GM18520 (cell line): ENCODE data around the gene BCAP31.
A peak's percentile ranks its signal among the peaks of the same experiment; 100 is the strongest.
"Not testable (repeated sequence)": the region's sequence is repeated elsewhere in the genome, so short reads cannot be mapped to it uniquely, and the experiment has no call there.

Source experiments
- ATAC-seq: cut with Tn5 transposase; IDR thresholded peaks from one replicate; pipeline ENCODE4 v1.9.1; 2021; ENCODE audit not compliant: unreplicated experiment

Gene BCAP31

DNA sequence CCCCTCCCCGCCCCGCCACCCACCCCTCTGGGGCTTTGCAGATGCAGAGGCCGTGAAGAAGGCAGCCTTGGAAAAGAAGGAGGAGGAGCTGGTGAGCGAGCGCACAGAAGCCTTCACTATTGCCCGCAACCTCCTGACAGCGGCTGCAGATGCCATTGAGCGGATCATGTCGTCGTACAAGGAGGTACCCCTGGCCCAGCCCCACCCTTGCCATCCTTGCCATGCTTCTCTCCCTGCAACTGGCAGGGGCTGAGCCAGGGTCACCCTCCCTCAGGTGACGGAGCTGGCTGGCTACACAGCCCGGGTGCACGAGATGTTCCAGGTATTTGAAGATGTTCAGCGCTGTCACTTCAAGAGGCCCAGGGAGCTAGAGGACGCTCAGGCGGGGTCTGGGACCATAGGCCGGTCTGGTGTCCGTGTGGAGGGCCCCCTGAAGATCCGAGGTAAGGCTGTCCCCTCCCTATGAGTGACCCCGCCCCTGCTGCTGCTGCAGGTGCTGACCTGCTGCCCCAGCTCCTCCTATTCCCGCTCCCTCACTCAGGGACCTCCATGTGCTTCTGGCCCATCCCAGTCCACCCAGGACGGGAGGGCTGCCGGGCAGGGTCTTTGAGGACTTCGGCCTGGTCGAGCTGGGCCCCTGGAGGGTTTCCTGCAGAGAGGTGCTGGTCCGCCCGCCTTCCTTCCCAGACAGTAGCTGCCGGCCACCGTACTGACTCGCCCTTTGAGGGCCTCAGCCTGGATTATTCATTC lies 12.1 kb upstream of the BCAP31 start:
- no peak for ATAC-seq

DNA sequence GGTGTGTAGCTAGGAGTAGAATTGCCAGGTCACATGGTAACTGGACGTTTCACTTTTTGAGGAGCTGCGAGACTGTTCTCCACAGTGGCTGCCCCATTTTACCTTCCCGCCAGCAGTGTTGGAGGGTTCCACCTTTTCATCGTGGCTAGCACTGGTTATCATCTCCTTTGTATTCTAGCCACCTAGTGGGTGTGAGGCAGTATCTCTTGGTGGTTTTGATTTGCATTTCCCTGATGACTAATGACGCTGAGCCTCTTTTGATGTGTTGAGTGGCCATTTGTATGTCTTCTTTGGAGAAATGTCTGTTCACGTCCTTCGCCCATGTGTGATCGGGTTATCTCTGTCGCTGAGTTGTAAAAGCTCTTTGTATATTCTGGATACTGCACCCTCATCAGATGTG lies 11.1 kb upstream of the BCAP31 start:
- ATAC-seq = no peak

DNA sequence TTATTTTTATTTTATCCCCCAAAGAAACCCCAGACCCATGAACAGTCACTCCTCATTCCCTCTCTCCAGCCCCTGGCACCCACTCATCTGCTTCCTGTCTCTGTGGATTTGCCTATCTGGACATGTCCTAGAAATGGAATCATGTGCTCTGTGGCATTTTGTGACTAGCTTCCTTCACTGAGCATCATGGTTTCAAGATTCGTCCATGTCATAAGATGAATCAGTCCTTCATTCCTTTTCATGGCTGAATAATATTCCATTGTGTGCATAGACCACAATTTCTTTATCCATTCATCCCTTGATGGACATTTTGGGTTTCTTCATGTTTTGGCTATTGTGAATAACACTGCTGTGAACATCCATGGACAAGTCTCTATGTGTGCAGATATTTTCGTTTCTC lies 10.7 kb upstream of the BCAP31 start:
- ATAC-seq = no peak

DNA sequence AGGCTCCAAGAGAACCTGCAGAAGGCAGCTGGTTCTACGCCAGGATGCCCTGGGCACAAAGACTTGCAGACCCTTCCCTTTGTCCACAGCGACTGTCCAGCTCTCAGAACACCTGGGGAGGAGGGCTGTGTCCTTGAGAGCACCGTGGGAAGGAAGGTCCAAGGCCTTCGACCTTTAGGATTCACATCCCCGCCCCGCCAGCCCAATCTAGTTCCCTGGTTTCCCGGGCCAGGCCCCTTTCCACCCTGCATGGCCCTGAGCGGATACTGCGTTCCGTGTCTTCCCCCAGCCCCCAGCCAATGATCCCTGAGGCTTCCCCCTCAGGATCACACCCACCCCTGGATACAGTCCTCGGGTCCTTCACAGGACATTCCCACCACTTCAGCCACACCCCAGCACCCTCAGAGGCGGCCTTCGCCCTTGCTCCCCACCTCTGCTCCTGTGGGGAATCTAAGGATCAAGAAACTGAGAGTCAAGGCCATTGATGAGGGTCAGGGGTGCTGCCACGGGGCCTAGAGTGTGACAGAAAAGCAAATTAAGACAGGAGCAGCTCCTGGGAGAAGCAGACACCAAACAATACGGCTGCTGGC lies 9.6 kb upstream of the BCAP31 start:
- ATAC-seq = no peak

- no peak for ATAC-seq
These were observed 8.2 kb upstream of the BCAP31 start for GRCh38 chrX:153732401-153732800.

DNA sequence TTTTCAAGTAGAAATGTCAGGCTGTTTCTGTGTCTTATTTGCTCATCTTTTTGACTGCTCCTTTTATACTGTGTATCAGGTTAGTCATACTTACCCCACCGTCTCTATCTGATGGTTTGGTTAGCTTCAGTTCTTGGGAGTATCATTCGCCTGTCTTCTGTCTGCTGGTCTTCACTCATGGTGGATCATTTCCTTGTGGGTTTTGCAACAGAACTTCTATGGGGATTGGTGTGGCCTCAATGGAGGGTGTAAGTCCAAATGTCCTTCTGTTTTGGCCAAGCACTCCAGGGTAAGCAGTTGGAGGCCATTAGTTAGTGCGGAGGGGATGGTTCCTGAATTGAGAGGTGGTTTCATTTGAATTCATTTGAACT lies 7.6 kb upstream of the BCAP31 start:
- ATAC-seq = no peak

DNA sequence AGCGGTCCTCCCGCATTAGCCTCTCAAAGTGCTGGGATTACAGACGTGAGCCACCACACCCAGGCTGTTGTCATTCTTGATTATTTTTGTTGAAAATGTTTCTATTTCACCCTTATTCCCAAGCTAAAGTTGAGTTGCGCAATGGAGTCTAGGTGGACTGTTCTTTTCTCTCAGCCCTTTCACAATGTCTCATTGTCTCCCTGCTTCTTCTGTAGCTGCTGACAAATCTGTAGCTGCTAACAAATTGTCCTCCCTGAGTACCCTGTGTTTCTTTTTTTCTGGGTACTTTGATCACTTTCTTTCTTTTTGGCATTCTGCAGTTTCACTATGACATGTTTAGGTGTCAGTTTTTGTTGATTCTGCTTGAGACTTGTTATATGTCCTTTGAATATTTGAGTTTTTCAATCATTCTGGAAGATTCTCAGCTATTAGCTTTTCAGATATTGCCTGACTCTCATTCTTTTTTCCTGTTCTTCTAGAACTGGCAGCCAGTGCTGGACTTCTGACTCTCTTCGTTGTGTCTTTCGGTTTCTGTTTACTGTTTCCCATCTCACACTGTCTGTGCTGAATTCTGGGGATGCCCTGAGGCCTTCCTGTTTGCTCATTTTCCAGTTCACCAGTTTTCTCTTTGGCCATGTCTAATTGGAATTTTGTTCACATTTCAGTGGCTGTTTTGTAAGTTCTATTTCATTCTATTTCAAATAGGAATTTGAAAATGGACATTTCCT lies 7.1 kb upstream of the BCAP31 start:
- no peak for ATAC-seq

DNA sequence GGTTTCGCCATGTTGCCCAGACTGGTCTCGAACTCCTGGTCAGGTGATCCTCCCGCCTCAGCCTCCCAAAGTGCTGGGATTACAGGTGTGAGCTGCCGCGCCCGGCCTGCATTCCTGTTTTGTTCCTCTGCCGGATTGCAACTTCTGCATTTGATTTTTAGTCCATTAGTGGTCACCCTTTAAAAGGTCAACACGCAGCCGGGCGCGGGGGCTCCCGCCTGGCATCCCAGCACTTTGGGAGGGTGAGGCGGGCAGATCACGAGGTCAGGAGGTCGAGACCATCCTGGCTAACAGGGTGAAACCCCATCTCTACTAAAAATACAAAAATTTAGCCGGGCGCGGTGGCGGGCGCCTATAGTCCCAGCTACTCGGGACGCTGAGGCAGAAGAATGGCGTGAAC lies 5.9 kb upstream of the BCAP31 start:
- not testable (repeated sequence) for ATAC-seq

- ATAC-seq = no peak
These were observed 4.9 kb upstream of the BCAP31 start for GRCh38 chrX:153728951-153729631.

GRCh38 chrX:153728095-153728494 lies 3.9 kb upstream of the BCAP31 start:
- no peak for ATAC-seq

DNA sequence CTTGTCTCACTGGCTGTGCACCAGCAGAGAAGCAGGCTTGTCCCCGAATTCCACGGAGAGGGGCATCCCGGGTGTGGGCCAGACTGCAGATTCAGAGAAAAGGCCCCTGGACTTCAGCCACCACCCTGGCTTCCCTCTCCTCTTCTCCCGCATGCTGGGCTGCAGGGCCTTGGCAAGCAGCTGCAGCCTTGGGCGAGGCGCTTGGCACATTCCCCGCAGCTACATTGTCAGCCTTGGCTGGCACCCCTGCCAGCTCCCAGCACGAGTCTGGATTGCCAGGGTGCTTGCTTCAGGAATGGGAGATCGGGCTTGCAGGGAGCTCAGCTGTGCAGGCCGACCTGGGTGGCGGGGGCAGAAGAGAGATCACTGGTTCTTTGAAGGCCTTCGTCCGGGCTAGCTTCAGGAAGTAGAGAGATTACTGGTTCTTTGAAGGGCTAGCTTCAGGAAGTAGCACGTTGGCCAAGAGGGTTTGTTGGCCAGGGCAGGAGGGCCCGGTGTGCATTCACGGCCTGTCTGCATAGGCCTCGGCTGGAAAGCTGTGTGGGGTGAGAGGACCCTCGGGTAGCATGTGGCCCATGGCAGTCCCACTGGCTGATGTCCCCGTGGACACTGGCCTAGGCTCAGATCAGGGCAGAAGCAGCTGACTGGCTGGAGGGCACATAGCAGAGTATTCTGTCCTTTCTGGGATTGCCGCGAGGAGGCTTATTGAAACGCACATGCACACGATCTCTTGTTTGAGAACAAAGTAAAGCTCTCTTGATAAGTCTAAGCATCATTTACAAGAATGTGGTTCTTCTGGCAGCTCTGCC lies 3.1 kb upstream of the BCAP31 start:
- ATAC-seq = no peak

GRCh38 chrX:153726286-153727122 lies 2.3 kb upstream of the BCAP31 start:
- no peak for ATAC-seq

- ATAC-seq = no peak
These were observed 1.7 kb upstream of the BCAP31 start for GRCh38 chrX:153725832-153726285.

- no peak for ATAC-seq
These were observed 1.0 kb upstream of the BCAP31 start for GRCh38 chrX:153725039-153725831.

DNA sequence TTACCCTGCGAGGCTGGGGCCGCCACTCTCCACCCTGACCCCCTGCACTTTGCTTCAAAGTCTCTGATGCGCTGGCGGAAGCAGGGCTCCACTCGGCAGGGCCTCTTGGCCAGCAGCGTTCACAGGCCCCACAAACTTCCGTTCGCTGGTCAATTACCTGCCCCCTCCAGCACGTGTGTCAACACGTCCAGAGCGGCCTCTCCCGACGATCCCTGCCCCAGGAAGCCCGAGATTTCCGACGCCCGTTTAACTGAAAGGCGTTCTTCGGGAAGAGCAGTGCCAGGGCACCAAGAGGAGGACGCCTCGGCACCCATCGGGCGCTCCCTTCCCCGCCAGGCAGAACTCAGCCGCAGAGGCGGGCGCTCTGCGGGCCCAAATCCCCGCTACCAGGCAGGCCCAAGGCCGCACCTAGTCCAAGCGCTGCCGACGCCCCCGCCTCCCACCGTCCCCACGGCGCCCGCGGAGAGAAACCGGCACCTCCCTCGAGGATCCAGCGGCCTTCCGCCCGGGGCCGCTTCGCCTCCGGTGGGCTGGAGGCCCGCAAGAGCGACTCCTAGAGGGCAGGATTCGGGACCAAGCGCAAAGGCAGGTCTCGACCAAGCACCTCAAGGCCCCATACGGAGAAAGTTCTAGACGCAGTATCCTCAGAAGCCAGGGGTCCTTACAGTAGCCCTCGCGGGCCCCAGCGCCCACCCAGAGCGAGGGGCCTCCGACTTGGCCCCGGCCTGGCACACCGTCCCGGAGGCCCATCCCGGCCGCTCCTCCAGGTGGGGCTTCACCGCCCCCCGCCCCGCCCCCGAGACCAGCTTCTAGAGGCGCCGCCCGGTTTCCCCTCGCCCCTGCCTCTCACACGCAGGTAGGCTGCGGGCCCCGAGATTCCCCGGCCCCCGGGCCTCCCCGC lies 586 bp downstream of the BCAP31 start:
- ATAC-seq = peak; percentile 6

- ATAC-seq = no peak
These were observed 1.4 kb downstream of the BCAP31 start for GRCh38 chrX:153722704-153723350.

DNA sequence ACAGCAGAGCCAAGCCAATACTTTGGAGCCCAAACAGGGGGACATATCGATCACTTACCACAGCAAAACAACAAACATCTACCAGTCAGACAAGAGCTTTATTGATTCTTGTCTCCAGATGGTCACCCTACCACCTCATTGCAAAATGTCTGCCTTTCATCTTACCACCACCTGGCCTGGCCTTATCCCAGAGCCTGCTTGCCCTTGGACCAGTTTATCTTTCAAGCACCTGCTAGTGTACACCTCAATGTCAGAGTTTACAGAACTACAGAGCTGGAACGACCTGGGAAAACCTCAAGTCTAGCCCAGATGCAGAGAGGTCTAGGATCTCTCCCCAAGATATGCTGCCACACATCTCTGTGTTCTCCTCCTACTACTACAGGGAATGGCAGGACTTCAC lies 4.5 kb downstream of the BCAP31 start:
- ATAC-seq = no peak

DNA sequence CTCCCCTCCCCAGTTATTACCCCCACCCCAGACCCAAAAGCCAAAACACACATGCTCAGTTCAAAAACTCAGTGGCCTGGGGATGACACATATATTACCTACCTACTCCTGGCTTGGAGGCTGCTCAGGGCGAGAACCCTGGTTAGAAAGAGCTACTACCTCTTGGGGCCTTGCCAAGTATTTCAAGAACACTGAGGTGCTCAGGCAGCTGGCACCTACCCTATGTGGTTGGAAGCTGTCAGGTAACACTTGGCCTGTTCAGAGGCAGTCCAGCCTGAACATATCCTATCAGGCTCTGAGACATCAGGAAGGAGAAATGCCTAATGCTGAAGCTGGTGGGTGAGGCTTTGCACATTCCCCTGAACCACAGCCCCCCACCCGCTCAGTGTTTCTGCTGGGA lies 4.9 kb downstream of the BCAP31 start:
- no peak for ATAC-seq
